GM18861 (cell line): ENCODE measurements around the gene SUSD6.

Source experiments
- ATAC-seq: cut with Tn5 transposase; IDR thresholded peaks from one replicate; pipeline ENCODE4 v1.9.1; 2021; ENCODE audit not compliant: unreplicated experiment

Gene SUSD6

DNA sequence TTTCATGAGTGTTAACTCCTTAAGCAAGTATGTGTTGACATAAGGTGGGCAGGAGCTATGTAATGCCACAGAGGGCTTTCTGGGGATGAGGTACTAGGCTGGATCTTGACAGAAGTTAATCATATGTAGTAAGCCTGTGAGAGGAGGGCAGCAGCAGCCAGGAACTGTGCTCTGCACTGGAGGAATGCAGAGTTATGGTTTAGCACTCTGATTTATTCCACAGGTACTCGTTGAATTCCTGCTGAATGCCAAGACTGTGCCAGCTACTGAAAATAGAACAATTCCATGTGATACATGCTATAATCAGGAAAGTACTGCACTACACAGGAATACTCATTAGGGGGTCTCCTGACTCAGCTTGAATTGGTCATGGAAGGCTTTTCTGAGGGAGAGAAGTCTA is 58.7 kb downstream of the SUSD6 start:
- ATAC-seq = no peak

DNA sequence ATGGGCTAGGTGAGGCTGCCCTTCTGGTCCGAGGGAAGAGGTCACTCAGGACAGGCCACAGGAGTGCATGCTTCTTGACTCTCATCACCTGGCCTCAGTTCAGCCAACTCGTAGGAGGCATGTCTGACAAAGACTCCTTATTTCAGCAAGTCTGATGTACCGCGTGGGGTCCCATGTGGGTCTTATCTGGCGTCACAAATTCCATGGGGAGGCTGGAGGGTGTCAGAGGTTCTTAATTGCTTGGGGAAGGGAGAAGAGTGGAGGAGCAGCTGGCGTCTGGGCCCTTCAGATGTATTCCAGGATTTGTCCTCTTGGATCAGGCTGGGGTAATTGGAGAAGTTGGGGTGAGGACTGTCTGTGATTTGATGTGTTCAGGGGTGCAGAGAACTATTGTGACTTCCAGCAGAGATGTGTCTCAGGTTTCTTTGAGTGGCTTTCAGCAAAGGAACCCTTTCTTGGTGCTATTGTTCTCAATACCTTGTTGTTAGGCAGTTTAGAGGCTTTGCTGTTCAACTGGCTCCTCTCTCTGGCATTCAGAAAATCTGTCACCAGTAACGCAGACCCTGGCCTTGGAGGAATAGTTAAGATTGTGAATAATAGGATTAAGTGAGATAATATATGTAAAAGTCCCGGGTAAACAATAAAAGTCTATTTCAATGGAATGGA is 60.1 kb downstream of the SUSD6 start:
- ATAC-seq = no peak

- ATAC-seq = no peak
Observed at GRCh38 chr14:69672356-69672755, 61.0 kb downstream of the SUSD6 start.

DNA sequence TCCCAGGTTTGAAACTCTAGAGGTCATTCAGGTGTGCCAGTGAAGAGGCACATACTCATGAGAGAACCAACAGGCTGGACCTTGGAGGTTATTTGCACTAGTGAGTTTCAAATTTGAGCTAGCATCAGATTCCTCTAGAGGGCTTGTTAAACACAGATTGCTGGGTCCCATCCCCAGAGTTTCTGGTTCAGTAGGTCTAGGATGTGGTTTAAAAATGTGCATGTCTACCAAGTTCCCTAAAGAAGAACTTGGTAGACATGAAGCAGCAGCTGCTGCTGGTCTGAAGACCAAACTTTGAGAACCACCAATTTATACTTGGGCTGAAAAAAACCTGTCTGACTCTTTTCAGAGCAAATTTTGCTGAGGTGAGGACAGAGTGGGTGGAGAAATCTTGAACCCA is 61.7 kb downstream of the SUSD6 start:
- peak; percentile 34 for ATAC-seq

DNA sequence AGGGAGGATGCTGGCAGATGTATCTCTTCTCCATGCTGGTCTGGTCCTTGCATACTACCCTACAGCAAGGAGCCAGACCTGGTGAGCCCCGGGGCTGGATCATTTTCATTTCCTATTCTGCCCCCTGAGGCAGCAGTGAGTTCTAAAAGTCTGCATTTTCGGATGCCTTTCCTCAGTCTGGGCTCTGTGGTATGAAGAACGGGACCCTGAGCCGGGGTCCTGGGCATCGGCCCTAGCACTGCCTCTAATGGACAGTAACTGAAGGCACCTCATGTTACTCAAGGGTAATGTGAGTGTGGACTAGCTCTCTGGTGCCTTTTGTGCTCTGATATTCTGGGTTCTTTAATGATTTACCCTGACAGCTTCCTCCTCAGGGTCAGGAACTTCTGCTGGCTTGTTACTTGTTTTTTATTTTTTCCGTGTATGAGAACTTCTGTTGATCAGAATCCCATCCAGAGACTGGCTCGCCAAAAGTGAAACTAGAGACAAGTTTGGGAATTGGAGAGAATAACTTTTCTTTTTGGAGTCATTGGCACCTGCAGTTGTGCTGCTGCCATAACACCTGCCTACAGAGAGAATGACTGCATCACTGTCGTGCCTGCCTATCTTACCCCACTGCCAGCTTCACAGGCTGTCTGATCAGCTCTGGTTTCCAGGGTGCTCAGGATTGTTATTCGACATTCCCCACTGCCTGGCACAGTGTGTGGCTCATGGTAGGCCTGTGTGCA is 62.3 kb downstream of the SUSD6 start:
- peak; percentile 31 for ATAC-seq

GRCh38 chr14:69674546-69675244 is 63.3 kb downstream of the SUSD6 start:
- no peak for ATAC-seq

DNA sequence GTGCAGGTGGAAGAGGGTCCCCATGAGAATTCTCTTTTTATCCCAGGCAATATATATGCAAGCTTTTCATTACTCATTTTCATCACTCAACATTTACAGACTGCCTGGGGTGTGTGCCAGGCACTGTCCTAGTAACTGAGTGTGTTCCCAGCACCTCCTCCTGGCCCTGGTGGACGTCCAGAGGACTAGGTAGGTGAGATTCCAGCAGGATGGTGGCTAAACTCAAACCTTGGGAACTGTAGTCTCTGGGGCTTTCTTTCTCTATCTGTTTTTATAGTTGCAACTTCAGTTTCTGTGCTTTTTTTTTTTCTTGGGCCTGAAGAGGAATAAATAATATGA is 63.8 kb downstream of the SUSD6 start:
- no peak for ATAC-seq

- peak; percentile 55 for ATAC-seq
Observed at GRCh38 chr14:69675877-69676416, 64.6 kb downstream of the SUSD6 start.

GRCh38 chr14:69676723-69677122 is 65.3 kb downstream of the SUSD6 start:
- ATAC-seq = no peak

DNA sequence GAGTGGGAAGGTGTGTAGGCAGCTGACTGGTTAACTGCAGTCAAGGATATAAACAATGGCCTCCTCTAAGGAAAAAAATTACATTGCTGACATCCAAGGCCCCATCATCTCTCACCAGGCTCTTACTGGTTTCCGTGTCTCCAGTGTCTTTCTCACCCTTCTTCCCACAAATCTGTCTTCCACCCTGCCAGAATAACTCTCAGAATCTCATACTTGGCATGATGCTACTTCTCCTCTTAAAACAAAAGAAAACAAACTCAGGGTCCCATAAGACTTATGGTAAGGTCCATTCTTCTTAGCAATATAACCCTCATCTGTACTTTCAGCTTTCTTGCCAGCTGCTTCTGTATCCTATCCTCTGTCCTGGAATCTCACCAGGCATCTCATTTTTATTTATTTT is 68.9 kb downstream of the SUSD6 start:
- no peak for ATAC-seq

DNA sequence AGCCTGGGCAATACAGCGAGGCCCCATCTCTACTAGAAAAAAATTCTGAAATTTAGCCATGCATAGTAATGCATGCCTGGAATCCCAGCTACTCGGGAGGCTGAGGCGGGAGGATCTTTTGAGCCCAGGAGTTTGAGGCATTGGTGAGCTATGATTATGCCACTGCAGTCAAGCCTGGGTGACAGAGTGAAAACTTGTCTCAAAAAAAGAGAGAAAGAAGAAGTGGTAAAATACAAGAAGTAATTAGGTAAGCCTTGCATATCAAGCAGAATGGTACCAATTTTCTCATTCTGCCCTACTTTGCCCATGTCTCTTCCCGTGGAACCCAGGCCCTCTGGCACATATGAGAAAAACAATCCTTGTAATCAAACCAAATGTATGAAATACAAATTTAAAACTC is 70.7 kb downstream of the SUSD6 start:
- ATAC-seq = no peak

GRCh38 chr14:69682621-69683263 is 71.3 kb downstream of the SUSD6 start:
- no peak for ATAC-seq

DNA sequence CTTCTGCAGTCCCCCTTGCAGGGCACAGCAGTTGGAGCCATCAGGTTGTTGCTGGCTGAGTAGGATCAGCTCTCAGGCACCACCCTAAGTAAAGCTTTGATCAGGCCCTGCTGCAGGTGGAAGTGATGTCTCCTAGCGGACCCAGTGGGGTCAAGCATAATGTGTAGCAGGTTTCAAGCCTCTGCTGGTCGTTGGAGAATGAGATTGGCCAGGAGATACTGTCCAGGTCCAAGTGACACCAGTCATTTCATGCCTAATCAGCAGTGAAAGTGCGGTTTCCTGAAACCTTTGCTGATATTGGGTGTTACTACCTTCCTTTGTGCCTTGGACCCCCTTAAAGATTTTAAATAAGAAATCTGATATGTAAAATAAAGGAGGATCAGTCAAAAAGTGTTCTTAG is 72.6 kb downstream of the SUSD6 start:
- no peak for ATAC-seq

DNA sequence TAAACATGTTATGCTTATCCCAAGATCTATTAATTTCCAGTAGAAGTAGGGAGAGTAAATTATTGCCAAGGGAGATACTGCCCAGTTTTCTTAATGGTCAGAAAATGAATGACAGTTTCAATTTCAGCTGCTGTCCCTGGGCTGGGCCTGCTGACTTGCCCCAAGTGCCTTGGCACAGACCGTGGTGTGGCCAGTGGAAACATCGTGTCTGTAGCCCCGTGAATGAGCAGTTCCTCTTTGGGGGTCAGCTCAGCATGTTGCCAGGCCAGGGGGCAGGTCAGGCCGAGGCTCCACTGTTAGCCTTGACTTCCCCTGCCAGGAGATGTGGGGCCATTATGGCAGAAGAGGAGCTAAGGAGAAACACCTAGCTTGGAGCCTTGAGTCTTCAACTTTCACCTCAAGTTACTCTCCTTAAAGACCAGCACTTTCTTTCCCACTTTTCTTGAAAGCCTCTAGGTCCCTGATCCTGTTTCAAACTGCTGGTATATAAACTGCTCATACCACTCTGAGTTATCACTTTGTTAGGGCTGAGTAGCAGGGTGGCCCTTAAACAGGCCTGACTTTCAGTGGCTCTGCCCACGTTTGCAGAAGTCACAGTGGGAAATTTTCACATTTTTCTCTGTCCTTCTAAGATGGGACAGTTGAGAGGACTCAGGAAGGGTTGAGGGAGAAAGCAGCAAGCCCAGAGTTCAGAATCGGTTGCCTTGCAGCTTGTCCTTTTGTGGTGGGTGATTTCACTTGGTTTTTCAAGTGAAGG is 73.2 kb downstream of the SUSD6 start:
- no peak for ATAC-seq

DNA sequence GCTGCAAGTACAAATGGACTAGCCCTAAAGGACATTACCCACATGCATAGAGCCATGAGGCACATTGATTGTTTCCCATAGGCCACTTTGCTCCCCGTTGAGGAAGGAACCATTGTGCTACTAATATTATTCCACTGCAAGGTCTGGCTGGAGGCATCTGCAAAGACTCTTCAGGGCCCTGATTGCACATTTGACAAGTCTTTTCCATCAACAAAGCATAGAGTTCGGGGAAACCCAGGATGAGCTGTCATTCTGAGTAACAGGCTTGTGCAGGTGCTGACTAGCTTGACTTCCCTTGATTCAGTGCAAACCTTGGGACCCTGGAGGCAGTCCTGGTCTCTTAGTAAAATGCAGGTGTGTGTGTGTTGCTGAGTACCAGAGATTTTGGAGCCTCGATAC is 73.8 kb downstream of the SUSD6 start:
- peak; percentile 43 for ATAC-seq

GRCh38 chr14:69685716-69686115 is 74.3 kb downstream of the SUSD6 start:
- no peak for ATAC-seq

DNA sequence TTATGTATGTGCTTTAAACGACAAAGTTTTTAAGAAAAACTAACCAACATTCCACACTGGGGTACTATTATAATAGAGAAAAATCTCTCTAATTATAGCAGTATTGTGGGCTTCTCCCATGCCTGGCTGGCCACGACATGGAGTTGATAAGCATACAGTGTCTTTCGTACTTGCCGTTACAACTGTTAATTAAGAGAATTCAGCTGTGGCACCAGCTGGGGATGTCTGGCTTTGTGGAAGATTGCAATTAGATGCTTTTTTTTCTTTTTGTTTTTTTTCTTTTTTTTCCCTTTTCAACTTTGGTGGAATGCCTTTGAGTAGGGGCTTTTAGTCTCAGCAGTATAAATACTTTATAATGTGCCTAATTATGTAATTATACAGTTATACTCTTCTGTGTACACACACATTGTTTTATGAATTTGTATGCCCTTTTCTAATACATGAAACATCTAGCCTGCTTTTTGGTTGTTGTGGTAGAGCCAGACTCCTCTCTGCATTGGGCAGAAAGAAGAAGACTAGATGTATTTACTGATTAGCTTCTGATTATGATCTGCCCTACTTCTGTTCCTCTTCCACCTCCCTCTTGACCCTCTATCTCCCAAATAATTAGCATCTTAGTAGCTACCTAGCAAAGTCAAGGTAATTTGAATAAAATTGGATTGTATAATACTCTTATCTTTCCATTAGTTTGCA is 76.4 kb downstream of the SUSD6 start:
- no peak for ATAC-seq

DNA sequence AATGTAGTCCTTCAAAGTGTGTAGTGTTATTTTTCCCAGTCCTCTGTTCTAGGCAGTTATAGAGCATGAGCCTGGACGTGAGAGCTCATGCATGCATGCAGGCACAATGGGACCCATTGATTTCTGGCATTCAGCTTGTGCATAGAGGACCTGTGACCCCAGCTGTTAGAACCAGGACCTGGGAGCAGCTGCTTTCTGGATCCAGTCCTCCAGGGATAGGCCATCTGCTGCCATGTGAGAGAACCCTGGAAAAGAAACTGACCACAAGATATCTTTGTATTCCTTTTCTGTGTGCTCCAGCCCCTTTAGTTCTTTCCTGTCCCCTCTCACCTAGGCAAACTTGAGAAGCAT is 76.9 kb downstream of the SUSD6 start:
- ATAC-seq = no peak

GRCh38 chr14:69690042-69690441 is 78.6 kb downstream of the SUSD6 start:
- no peak for ATAC-seq

DNA sequence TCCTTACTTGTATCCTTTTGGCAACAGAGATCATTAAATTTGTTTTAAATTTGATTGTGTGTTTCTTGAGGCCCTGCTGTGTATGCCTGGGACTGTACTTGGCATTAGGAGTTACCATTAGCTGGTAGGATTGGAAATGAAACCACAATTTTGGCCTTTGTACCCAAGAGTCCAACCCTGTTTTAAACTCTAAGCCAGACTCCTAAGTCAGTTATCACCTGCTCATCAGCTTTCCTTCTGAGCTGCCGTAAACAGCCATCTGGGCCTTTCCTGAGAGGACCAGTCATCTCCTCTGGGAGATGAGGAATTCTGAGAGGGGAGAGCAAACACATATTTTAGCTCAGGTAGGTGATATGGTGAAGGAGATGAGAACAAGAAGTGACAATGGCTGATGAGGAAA is 81.2 kb downstream of the SUSD6 start:
- no peak for ATAC-seq
